NB4 (cell line): ENCODE data around the gene CCDC106.

Experiments used
- CTCF ChIP-seq: IDR thresholded peaks from one replicate; pipeline ENCODE4 v1.5.1; 2012; ENCODE audit warnings: low read depth, low read length
- MAX ChIP-seq: IDR thresholded peaks from 2 replicates; pipeline ENCODE4 v1.6.1; 2011; ENCODE audit warnings: low read depth, low read length
- MYC ChIP-seq: IDR thresholded peaks from 2 replicates; pipeline ENCODE4 v1.6.1; 2011; ENCODE audit warnings: low read depth, low read length
- POLR2A ChIP-seq: IDR thresholded peaks from 2 replicates; pipeline ENCODE4 v1.6.1; 2011; ENCODE audit warnings: mild to moderate bottlenecking; ENCODE audit not compliant: insufficient read length; ENCODE audit errors: extremely low read depth

- TF ChIP-seq CTCF, result peak; percentile 57
- no peak for TF ChIP-seq POLR2A
- no peak for TF ChIP-seq MYC
- no peak for TF ChIP-seq MAX
Observed at GRCh38 chr19:55638864-55639359, 9.1 kb upstream of the CCDC106 start.
